Stimulated activated naive CD4-positive, alpha-beta T cell treated with Interleukin-2 at 50 U/mL for 16 hours (primary cell): ENCODE data around the gene PARP2.
"Not testable (repeated sequence)": the region's sequence is repeated elsewhere in the genome, so short reads cannot be mapped to it uniquely, and the experiment has no call there.

Experiments used
- DNase-seq: peaks from one replicate; lab custom pipeline; 2025; lab: John Stamatoyannopoulos, UW

Gene PARP2

GRCh38 chr14:20346713-20347112, 3.3 kb downstream of the PARP2 start:
- no peak for DNase-seq

- no peak for DNase-seq
These were observed 4.3 kb downstream of the PARP2 start for GRCh38 chr14:20347747-20348146.

- DNase-seq: no peak
These were observed 6.8 kb downstream of the PARP2 start for GRCh38 chr14:20350282-20350681.

GRCh38 chr14:20350860-20351259, 7.4 kb downstream of the PARP2 start:
- no peak for DNase-seq

- no peak for DNase-seq
These were observed 13.0 kb downstream of the PARP2 start for GRCh38 chr14:20356422-20356821.

GRCh38 chr14:20358474-20358873, 15.0 kb downstream of the PARP2 start:
- not testable (repeated sequence) for DNase-seq

- DNase-seq: no peak
These were observed 22.5 kb downstream of the PARP2 start for GRCh38 chr14:20365928-20366327.

- no peak for DNase-seq
These were observed 29.4 kb downstream of the PARP2 start for GRCh38 chr14:20372796-20373195.

GRCh38 chr14:20375471-20375870, 32.0 kb downstream of the PARP2 start:
- no peak for DNase-seq

- no peak for DNase-seq
These were observed 32.7 kb downstream of the PARP2 start for GRCh38 chr14:20376071-20376588.

GRCh38 chr14:20377171-20377570, 33.7 kb downstream of the PARP2 start:
- no peak for DNase-seq

GRCh38 chr14:20379743-20380142, 36.3 kb downstream of the PARP2 start:
- no peak for DNase-seq

GRCh38 chr14:20380681-20381080, 37.2 kb downstream of the PARP2 start:
- DNase-seq: no peak

- DNase-seq: no peak
These were observed 37.9 kb downstream of the PARP2 start for GRCh38 chr14:20381341-20381740.

- no peak for DNase-seq
These were observed 39.1 kb downstream of the PARP2 start for GRCh38 chr14:20382526-20382925.

- no peak for DNase-seq
These were observed 39.6 kb downstream of the PARP2 start for GRCh38 chr14:20383032-20383431.

- no peak for DNase-seq
These were observed 40.2 kb downstream of the PARP2 start for GRCh38 chr14:20383636-20384035.

GRCh38 chr14:20384321-20384720, 40.9 kb downstream of the PARP2 start:
- DNase-seq: no peak

- no peak for DNase-seq
These were observed 41.5 kb downstream of the PARP2 start for GRCh38 chr14:20384886-20385285.

GRCh38 chr14:20386276-20386855, 42.9 kb downstream of the PARP2 start:
- DNase-seq: no peak

GRCh38 chr14:20387576-20387975, 44.1 kb downstream of the PARP2 start:
- no peak for DNase-seq

GRCh38 chr14:20388159-20388558, 44.7 kb downstream of the PARP2 start:
- DNase-seq: no peak

GRCh38 chr14:20391505-20391904, 48.1 kb downstream of the PARP2 start:
- no peak for DNase-seq

- no peak for DNase-seq
These were observed 54.1 kb downstream of the PARP2 start for GRCh38 chr14:20397511-20397910.
